H1 (cell line): ENCODE measurements around the gene CRYGS. TPM values are rescaled to one million over a fixed set of nuclear protein-coding genes. Genes with fewer than 3 reads are reported as not detected.

ENCODE experiments used
- CTCF ChIA-PET: fragments of 300-600 bp; sonication (Branson Sonifier 250); formaldehyde crosslinking; loops from one replicate; lab custom pipeline; 2021; ENCODE audit not compliant: partially characterized antibody; lab: Charles Lee
- POLR2A ChIA-PET: fragments of 300-600 bp; sonication (Branson Sonifier 250); formaldehyde crosslinking; loops from one replicate; lab custom pipeline; 2021; ENCODE audit warnings: inconsistent platforms; ENCODE audit not compliant: partially characterized antibody; lab: Charles Lee
- DNase-seq, 2 experiments: peaks; one replicate each; pipeline versions ENCODE4 v3.0.0 to v3.0.0-alpha.2; 2010 to 2022; ENCODE audit warnings: low spot score in 2 of 2, low read depth in 1 of 2, mixed read lengths in 1 of 2
- FAIRE-seq: peaks from 2 replicates; lab custom pipeline; 2011; peaks lifted over from hg19 to GRCh38; lab: Jason Lieb, UNC
- H2AFZ ChIP-seq: 2 replicates; pipeline ENCODE4 v1.8.1; 2012; ENCODE audit warnings: low read length, inconsistent platforms
- H2AK5ac ChIP-seq: 2 replicates; pipeline ENCODE4 v1.6.1; 2013; ENCODE audit warnings: low read depth, low read length
- H2BK120ac ChIP-seq: replicated peaks from 2 replicates; pipeline ENCODE3; 2013; ENCODE audit warnings: low read depth, low read length, inconsistent platforms
- H2BK12ac ChIP-seq: 2 replicates; pipeline ENCODE4 v1.6.1; 2013; ENCODE audit warnings: low read depth, low read length
- H2BK15ac ChIP-seq: 2 replicates; pipeline ENCODE4 v1.6.1; 2013; ENCODE audit warnings: low read length
- H2BK20ac ChIP-seq: 2 replicates; pipeline ENCODE4 v1.6.1; 2013; ENCODE audit warnings: low read length
- H2BK5ac ChIP-seq: 2 replicates; pipeline ENCODE4 v1.6.1; 2013; ENCODE audit warnings: low read depth, low read length
- H3K14ac ChIP-seq: 2 replicates; pipeline ENCODE4 v1.6.1; 2013; ENCODE audit warnings: inconsistent platforms; ENCODE audit not compliant: insufficient read length
- H3K18ac ChIP-seq: 2 replicates; pipeline ENCODE4 v1.6.1; 2013; ENCODE audit warnings: low read length; ENCODE audit errors: extremely low read depth
- H3K23ac ChIP-seq: 2 replicates; pipeline ENCODE4 v1.6.1; 2013; ENCODE audit warnings: inconsistent platforms; ENCODE audit not compliant: insufficient read length
- H3K23me2 ChIP-seq: 2 replicates; pipeline ENCODE4 v1.6.1; 2013; ENCODE audit warnings: low read depth, low read length
- H3K27ac ChIP-seq: 2 replicates; pipeline ENCODE4 v1.6.1; 2011; ENCODE audit warnings: low read depth, low read length, inconsistent platforms
- H3K27me3 ChIP-seq, 4 experiments: replicated peaks in 1 of 4; 1 replicate in 1 of 4; 2 replicates in 3 of 4; pipeline versions ENCODE4 v1.6.1 to v1.8.1; 2011 to 2013; ENCODE audit warnings: low read length in 3 of 4, mild to moderate bottlenecking in 3 of 4, inconsistent platforms in 2 of 4, mixed read lengths in 2 of 4, moderate library complexity in 1 of 4; ENCODE audit not compliant: control insufficient read depth in 3 of 4, insufficient read depth in 3 of 4; ENCODE audit errors: extremely low read depth in 1 of 4
- H3K36me3 ChIP-seq, 4 experiments: 2 replicates each; pipeline versions ENCODE4 v1.6.1 to v1.8.1; 2011 to 2013; ENCODE audit warnings: mild to moderate bottlenecking in 4 of 4, low read length in 3 of 4, moderate library complexity in 2 of 4, control low read depth in 1 of 4, inconsistent platforms in 1 of 4; ENCODE audit not compliant: insufficient read depth in 4 of 4, control insufficient read depth in 2 of 4
- H3K4ac ChIP-seq: replicated peaks from 2 replicates; pipeline ENCODE3; 2013; ENCODE audit warnings: low read length, low read depth, mixed read lengths, inconsistent platforms; ENCODE audit not compliant: insufficient read length
- H3K4me1 ChIP-seq, 4 experiments: replicated peaks in 1 of 4; 1 replicate in 1 of 4; 2 replicates in 3 of 4; pipeline versions ENCODE4 v1.6.1 to v1.8.1; 2011 to 2013; ENCODE audit warnings: low read length in 3 of 4, inconsistent platforms in 2 of 4, mixed read lengths in 1 of 4; ENCODE audit not compliant: insufficient read depth in 4 of 4, control insufficient read depth in 3 of 4
- H3K4me2 ChIP-seq, 2 experiments: 2 replicates each; pipeline versions ENCODE4 v1.6.1 to v1.8.1; 2011 to 2013; ENCODE audit warnings: low read depth in 2 of 2, low read length in 2 of 2, control low read depth in 1 of 2, inconsistent platforms in 1 of 2, mild to moderate bottlenecking in 1 of 2; ENCODE audit not compliant: insufficient read depth in 1 of 2
- H3K4me3 ChIP-seq, 4 experiments: fragments of 200-600, 300-600 bp in 1 of 4; sonication (generic), shearing (Covaris generic), sonication (Bioruptor Twin) in 1 of 4; 2 replicates each; pipeline versions ENCODE4 v1.5.1 to v1.8.1; 2011 to 2016; ENCODE audit warnings: low read length in 4 of 4, low read depth in 3 of 4, control low read depth in 2 of 4, inconsistent platforms in 2 of 4, mild to moderate bottlenecking in 2 of 4, mixed read lengths in 1 of 4, moderate library complexity in 1 of 4; ENCODE audit not compliant: insufficient read depth in 2 of 4; ENCODE audit errors: extremely low read depth in 1 of 4
- H3K56ac ChIP-seq: replicated peaks from 2 replicates; pipeline ENCODE3; 2013; ENCODE audit warnings: low read depth, mild to moderate bottlenecking, mixed read lengths, low read length, inconsistent platforms; ENCODE audit not compliant: insufficient read length
- H3K79me1 ChIP-seq: 2 replicates; pipeline ENCODE4 v1.6.1; 2013; ENCODE audit warnings: low read depth, low read length, control low read depth
- H3K79me2 ChIP-seq, 2 experiments: 2 replicates each; pipeline versions ENCODE4 v1.6.1 to v1.8.1; 2012 to 2013; ENCODE audit warnings: low read length in 2 of 2, mild to moderate bottlenecking in 2 of 2, inconsistent platforms in 1 of 2; ENCODE audit not compliant: insufficient read depth in 2 of 2, control insufficient read depth in 1 of 2
- H3K9ac ChIP-seq, 4 experiments: replicated peaks in 1 of 4; 1 replicate in 1 of 4; 2 replicates in 3 of 4; pipeline versions ENCODE4 v1.6.1 to v1.8.1; 2011 to 2013; ENCODE audit warnings: low read depth in 3 of 4, low read length in 3 of 4, control low read depth in 2 of 4, mild to moderate bottlenecking in 2 of 4, moderate library complexity in 2 of 4, inconsistent platforms in 1 of 4; ENCODE audit errors: extremely low read depth in 1 of 4
- H3K9me3 ChIP-seq, 2 experiments: 2 replicates each; pipeline versions ENCODE4 v1.6.1 to v1.8.1; 2012 to 2013; ENCODE audit warnings: mild to moderate bottlenecking in 2 of 2, moderate library complexity in 2 of 2, control low read depth in 1 of 2, inconsistent platforms in 1 of 2, low read depth in 1 of 2, low read length in 1 of 2, mixed read lengths in 1 of 2; ENCODE audit not compliant: insufficient read depth in 2 of 2
- H4K20me1 ChIP-seq, 2 experiments: replicated peaks in 1 of 2; 2 replicates each; pipeline versions ENCODE3 to v1.8.1; 2011 to 2013; ENCODE audit warnings: inconsistent platforms in 2 of 2, low read length in 2 of 2, mild to moderate bottlenecking in 1 of 2; ENCODE audit not compliant: insufficient read depth in 2 of 2, control insufficient read depth in 1 of 2
- H4K5ac ChIP-seq: 2 replicates; pipeline ENCODE4 v1.6.1; 2013; ENCODE audit warnings: low read length, low read depth, mixed read lengths, inconsistent platforms; ENCODE audit not compliant: insufficient read length
- H4K8ac ChIP-seq: 2 replicates; pipeline ENCODE4 v1.8.0; 2013; ENCODE audit warnings: mild to moderate bottlenecking, moderate library complexity, low read length, inconsistent platforms; ENCODE audit not compliant: insufficient read depth; ENCODE audit errors: extremely low read depth
- H4K91ac ChIP-seq: replicated peaks from 2 replicates; pipeline ENCODE3; 2013; ENCODE audit warnings: low read length, mixed read lengths, inconsistent platforms; ENCODE audit not compliant: insufficient read length
- SRF ChIP-seq: IDR thresholded peaks from 2 replicates; pipeline ENCODE4 v1.6.1; 2011; ENCODE audit warnings: mild to moderate bottlenecking, low read depth, low read length, moderate library complexity
- WGBS, 2 experiments: shearing (Covaris generic) in 1 of 2; methylation state at CpG; one replicate each; pipeline versions ENCODE4 v1.1.6 to v1.1.7; 2013 to 2015; ENCODE audit warnings: low lambda C conversion rate in 2 of 2, mixed read lengths in 2 of 2, inconsistent platforms in 1 of 2, low coverage in 1 of 2, missing lambda C conversion rate in 1 of 2; ENCODE audit not compliant: insufficient replicate concordance in 2 of 2, insufficient coverage in 1 of 2, insufficient read length in 1 of 2; ENCODE audit errors: extremely low coverage in 1 of 2, missing lambda C conversion rate in 1 of 2; 5-methylcytosine and 5-hydroxymethylcytosine counted together
- polyA plus RNA-seq, 7 experiments: library from polyadenylated mRNA; depleted of rRNA in 3 of 7; stranded (reverse) in 5 of 7; unstranded in 2 of 7; fragments of >200 nt in 5 of 7; fragments of 200-250 nt in 2 of 7; gene quantifications; 1 replicate in 5 of 7; 2 replicates in 1 of 7; 4 replicates in 1 of 7; pipeline versions ENCODE4 v1.2.1 to v1.2.3, GENCODE V29; 2011 to 2013; ENCODE audit warnings: missing spikeins in 2 of 7, mixed read lengths in 2 of 7
- total RNA-seq: library from RNA; stranded (reverse); fragmentation: NEBNext Ultra II Directional; extraction: Animal tissue kit (Norgen Biotek cat#: 25700); gene quantifications from 2 replicates; pipeline ENCODE4 v1.2.1, GENCODE V29; 2021

The CRYGS gene
- total and polyA plus RNA-seq, 2 of the 8 experiments (the other 6 are each of a cell fraction or from before 2014, with no cell fraction given) = 1.5 to 1.8 TPM

- no peak overlapping the region for H2BK120ac ChIP-seq
- no peak overlapping the region for H2BK15ac ChIP-seq
- no peaks in the 10 kb centered on the region; the same call in 1 of the 2 replicates for H3K79me1 ChIP-seq
- no peaks in the 10 kb centered on the region for H3K4me1 ChIP-seq
- CTCF ChIA-PET = interaction anchor here (0.7 to 23.7 kb wide), 11 partner anchors 8 to 231 kb away, joined by 3 to 333 read pairs (median 4); partner anchors contain the start of genes AHSG and EIF4A2
- H3K4me3 ChIP-seq = no peak overlapping the region
- no peaks in the 10 kb centered on the region for H3K23me2 ChIP-seq
- no peak for FAIRE-seq
- no peak overlapping the region for H3K9ac ChIP-seq
- no peak overlapping the region for H4K91ac ChIP-seq
- TF ChIP-seq SRF = no peak
- POLR2A ChIA-PET = interaction anchor here (0.8 to 10.2 kb wide), 3 partner anchors 20 to 200 kb away, joined by 3 to 85 read pairs (median 6); partner anchors contain the start of genes DNAJB11 and EIF4A2
- no peak overlapping the region for H4K5ac ChIP-seq
- no peak overlapping the region for H3K14ac ChIP-seq
- no peak overlapping the region for H2AFZ ChIP-seq
- no peak overlapping the region for H2AK5ac ChIP-seq
- no peak overlapping the region for H3K56ac ChIP-seq
- 88% methylated on average over 7 of the region's 7 CpGs; no CpG with 5 or more reads in 1 of the 2 experiments for WGBS, 2 experiments
- H4K20me1 ChIP-seq = no peaks in the 10 kb centered on the region
- H3K27me3 ChIP-seq = no peaks in the 10 kb centered on the region
- H3K4ac ChIP-seq = no peak overlapping the region
- H2BK12ac ChIP-seq = no peak overlapping the region
- no peak overlapping the region for H2BK5ac ChIP-seq
- H3K4me2 ChIP-seq = no peak overlapping the region
- H3K9me3 ChIP-seq = no peaks in the 10 kb centered on the region
- no peak overlapping the region for H3K27ac ChIP-seq
- DNase-seq = no peak
- H3K18ac ChIP-seq = no peak overlapping the region
- H3K23ac ChIP-seq = no peak overlapping the region
- H3K36me3 ChIP-seq = peaks cover 0 to 2% (median under 1%) of the 10 kb centered on the region in 4 experiments; a peak in 2 of 8 replicates
- no peak overlapping the region for H4K8ac ChIP-seq
- no peak overlapping the region for H2BK20ac ChIP-seq
- H3K79me2 ChIP-seq = no peaks in the 10 kb centered on the region
Measured at GRCh38 chr3:186590580-186591295, 46.6 kb upstream of the CRYGS start.
